Measurements from ENCODE around the gene TOMM40L. TPM values are rescaled to one million over a fixed set of nuclear protein-coding genes. Genes with fewer than 3 reads are reported as not detected.
A peak's percentile ranks its signal among the peaks of the same experiment; 100 is the strongest.

The TOMM40L gene
- polyA plus RNA-seq, result 14.4 to 18.2 TPM (median 17.5 TPM) in 3 replicates
- 2.3 TPM for polyA plus RNA-seq (2011; ENCODE audit: low read depth)
- polyA plus RNA-seq (2011; cell fraction: cytosol; rRNA removed), result 14.9 and 15.4 TPM in 2 replicates
- polyA plus RNA-seq (2011; cell fraction: nucleus; rRNA removed), result 20.9 and 22.4 TPM in 2 replicates
- polyA plus RNA-seq (2012; ENCODE audit: low replicate concordance), result 5.3 and 14.4 TPM in 2 replicates
- polyA minus RNA-seq, result 26.8 to 33.9 TPM (median 31.6 TPM) in 3 replicates
- polyA minus RNA-seq (2011; cell fraction: cytosol; rRNA and poly(A)+ RNA removed), result 24.0 TPM
- polyA minus RNA-seq (2011; cell fraction: nucleus; rRNA and poly(A)+ RNA removed), result 8.4 and 14.1 TPM in 2 replicates

DNA sequence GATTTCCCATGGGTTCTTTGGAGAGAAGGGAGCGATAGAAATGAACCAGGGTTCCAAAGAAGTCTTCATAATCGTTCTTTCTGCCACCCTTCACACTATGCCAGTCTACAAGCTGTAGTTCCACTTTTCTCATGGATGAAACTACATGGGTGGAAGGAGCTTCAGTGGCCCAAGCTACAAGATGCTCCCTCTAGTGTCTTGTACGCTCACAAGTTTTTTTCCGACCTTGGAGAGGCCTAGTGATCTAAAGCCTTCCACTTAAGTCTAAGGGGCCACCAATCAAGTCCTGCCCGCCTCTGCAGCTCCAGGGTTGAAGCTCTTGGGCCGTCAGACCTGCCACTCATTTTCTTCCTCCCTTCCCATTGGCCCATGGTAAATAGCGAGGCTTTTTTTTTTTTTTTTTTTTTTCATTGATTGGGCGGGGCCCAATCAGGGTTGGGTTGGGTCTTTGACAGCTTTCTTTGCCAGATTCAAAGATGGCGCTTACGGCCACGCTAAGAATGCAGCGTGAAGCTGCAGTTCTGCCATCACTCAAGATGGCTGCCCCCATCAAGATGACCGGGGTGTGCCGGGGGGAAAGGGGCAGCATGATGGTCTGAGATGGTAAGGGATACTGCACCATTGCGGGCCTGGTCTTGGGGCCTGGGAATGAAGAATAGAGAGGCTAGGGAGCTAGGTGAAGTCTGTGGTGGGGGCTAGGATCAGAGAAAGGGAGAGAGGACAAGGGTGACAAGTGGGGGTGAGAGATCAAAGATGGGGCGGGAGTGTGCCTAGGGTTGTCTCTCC is at the start of gene TOMM40L:
TOMM40L (plus strand) TSS at position 527 of the 786 bp plus-strand sequence. CDS start 430 bp downstream, outside the sequence.
- Histone ChIP-seq H2AFZ (ENCODE audit: control insufficient read depth, low read length) (peak within 1 kb of the TSS; percentile 95), H3K27ac (ENCODE audit: control insufficient read depth, insufficient read depth, low read length) (peak within 1 kb of the TSS; percentile 61), H3K79me2 (ENCODE audit: control insufficient read depth, insufficient read depth, low read length) (peaks cover 13% of the 10 kb centered on the region), H3K9ac (ENCODE audit: control insufficient read depth, extremely low read depth, insufficient read depth, low read length) (peak within 1 kb of the TSS; percentile 84), H3K4me2 (ENCODE audit: control insufficient read depth, extremely low read depth, insufficient read depth, low read depth, low read length) (peak within 1 kb of the TSS; percentile 97), H4K20me1 (ENCODE audit: control insufficient read depth, extremely low read depth, insufficient read depth, low read length) (no peaks in the 10 kb centered on the region), H3K9me1 (ENCODE audit: control insufficient read depth, extremely low read depth, insufficient read depth, low read length) (no peaks in the 10 kb centered on the region), H3K4me3 (ENCODE audit: control insufficient read depth in 2 of 3, extremely low read depth in 1 of 3, insufficient read depth in 2 of 3, low read depth in 1 of 3, low read length in 3 of 3) (peak within 1 kb of the TSS; percentile 88 to 97 (median 90)), H3K9me3 (ENCODE audit: control insufficient read depth, low read depth, low read length) (no peaks in the 10 kb centered on the region), H3K4me1 (ENCODE audit: control insufficient read depth, extremely low read depth, insufficient read depth, low read length) (peaks cover 19% of the 10 kb centered on the region), H3K27me3 (ENCODE audit: control insufficient read depth, extremely low read depth, insufficient read depth, low read length) (no peaks in the 10 kb centered on the region), H3K36me3 (ENCODE audit: control insufficient read depth in 2 of 2, extremely low read depth in 1 of 2, insufficient read depth in 2 of 2, low read length in 2 of 2) (peaks cover 12 to 17% of the 10 kb centered on the region in 2 experiments)
- peak; percentile 99 for DNase-seq (ENCODE audit: low read depth, low spot score)
- TF ChIP-seq, protein P1, sequence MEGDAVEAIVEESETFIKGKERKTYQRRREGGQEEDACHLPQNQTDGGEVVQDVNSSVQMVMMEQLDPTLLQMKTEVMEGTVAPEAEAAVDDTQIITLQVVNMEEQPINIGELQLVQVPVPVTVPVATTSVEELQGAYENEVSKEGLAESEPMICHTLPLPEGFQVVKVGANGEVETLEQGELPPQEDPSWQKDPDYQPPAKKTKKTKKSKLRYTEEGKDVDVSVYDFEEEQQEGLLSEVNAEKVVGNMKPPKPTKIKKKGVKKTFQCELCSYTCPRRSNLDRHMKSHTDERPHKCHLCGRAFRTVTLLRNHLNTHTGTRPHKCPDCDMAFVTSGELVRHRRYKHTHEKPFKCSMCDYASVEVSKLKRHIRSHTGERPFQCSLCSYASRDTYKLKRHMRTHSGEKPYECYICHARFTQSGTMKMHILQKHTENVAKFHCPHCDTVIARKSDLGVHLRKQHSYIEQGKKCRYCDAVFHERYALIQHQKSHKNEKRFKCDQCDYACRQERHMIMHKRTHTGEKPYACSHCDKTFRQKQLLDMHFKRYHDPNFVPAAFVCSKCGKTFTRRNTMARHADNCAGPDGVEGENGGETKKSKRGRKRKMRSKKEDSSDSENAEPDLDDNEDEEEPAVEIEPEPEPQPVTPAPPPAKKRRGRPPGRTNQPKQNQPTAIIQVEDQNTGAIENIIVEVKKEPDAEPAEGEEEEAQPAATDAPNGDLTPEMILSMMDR (optimal IDR thresholded peaks at IDR 0.05 in 1 of 3, IDR thresholded peaks at IDR 0.05 in 1 of 3, conservative IDR thresholded peaks at IDR 0.05 in 1 of 3; ENCODE audit: extremely low read depth in 1 of 3, insufficient read depth in 2 of 3, low read length in 3 of 3), result peak; percentile 61 to 71 (median 63)
- TF ChIP-seq EZH2 (IDR thresholded peaks at IDR 0.05; ENCODE audit: low read length), result no peak
- FAIRE-seq, result peak; percentile 94
- dilution Hi-C loops (cut with MboI; ENCODE audit: extremely low pct_ligation_motif_present, low sequenced_read_pairs), result no loop called here

DNA sequence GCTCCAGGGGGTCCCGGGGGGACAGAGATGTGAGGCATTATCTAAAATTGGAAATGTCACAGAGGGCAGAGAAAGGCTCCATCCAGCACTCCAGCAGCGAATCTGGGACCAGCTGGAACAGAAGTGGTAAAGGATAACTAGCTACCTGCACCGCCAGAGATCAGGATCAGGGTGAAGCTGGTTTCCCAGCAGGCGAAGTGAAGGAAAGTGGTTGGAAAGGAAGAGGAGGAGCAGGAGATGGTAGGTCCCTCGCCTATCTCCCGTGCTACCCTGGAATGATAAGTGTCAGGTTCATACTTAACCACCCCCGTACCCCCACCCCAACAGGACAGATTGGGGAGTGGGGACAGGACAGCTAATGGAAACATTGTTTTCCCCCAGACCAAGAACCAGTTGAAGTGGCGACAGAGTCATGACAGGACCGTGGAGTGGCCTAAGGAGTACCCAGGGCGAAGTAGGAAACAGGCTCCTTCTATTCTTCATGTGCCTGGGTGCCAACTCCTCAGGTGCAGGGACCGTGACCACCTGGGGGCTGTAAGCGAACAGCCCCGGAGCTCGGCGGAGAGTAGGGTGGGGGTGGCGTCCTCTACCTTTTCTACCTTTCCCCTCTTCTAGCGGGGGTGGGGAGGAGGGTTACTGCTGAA is 49.3 kb upstream of the TOMM40L start:
- Histone ChIP-seq H3K27ac (ENCODE audit: control insufficient read depth, insufficient read depth, low read length) (peak overlapping the region; percentile 92), H3K79me2 (ENCODE audit: control insufficient read depth, insufficient read depth, low read length) (peaks cover 16% of the 10 kb centered on the region), H3K9me1 (ENCODE audit: control insufficient read depth, extremely low read depth, insufficient read depth, low read length) (no peaks in the 10 kb centered on the region), H3K4me2 (ENCODE audit: control insufficient read depth, extremely low read depth, insufficient read depth, low read depth, low read length) (peak overlapping the region; percentile 99), H2AFZ (ENCODE audit: control insufficient read depth, low read length) (peak overlapping the region; percentile 100), H3K4me1 (ENCODE audit: control insufficient read depth, extremely low read depth, insufficient read depth, low read length) (peaks cover 13% of the 10 kb centered on the region), H3K9me3 (ENCODE audit: control insufficient read depth, low read depth, low read length) (no peaks in the 10 kb centered on the region), H4K20me1 (ENCODE audit: control insufficient read depth, extremely low read depth, insufficient read depth, low read length) (no peaks in the 10 kb centered on the region), H3K27me3 (ENCODE audit: control insufficient read depth, extremely low read depth, insufficient read depth, low read length) (no peaks in the 10 kb centered on the region), H3K9ac (ENCODE audit: control insufficient read depth, extremely low read depth, insufficient read depth, low read length) (peak overlapping the region; percentile 95), H3K36me3 (ENCODE audit: control insufficient read depth in 2 of 2, extremely low read depth in 1 of 2, insufficient read depth in 2 of 2, low read length in 2 of 2) (peaks cover 16 to 23% of the 10 kb centered on the region in 2 experiments), H3K4me3 (ENCODE audit: control insufficient read depth in 2 of 3, extremely low read depth in 1 of 3, insufficient read depth in 2 of 3, low read depth in 1 of 3, low read length in 3 of 3) (peak overlapping the region; percentile 87 to 93 (median 93))
- dilution Hi-C loops (cut with MboI; ENCODE audit: extremely low pct_ligation_motif_present, low sequenced_read_pairs), result no loop called here
- FAIRE-seq, result no peak
- TF ChIP-seq, protein P1 (optimal IDR thresholded peaks at IDR 0.05 in 1 of 3, IDR thresholded peaks at IDR 0.05 in 1 of 3, conservative IDR thresholded peaks at IDR 0.05 in 1 of 3; ENCODE audit: extremely low read depth in 1 of 3, insufficient read depth in 2 of 3, low read length in 3 of 3), result no peak
- no peak for TF ChIP-seq EZH2 (IDR thresholded peaks at IDR 0.05; ENCODE audit: low read length)
- no peak for DNase-seq (ENCODE audit: low read depth, low spot score)
